Measurements from ENCODE around the gene TRABD2B. TPM values are rescaled to one million over a fixed set of nuclear protein-coding genes. Genes with fewer than 3 reads are reported as not detected.

TRABD2B gene
- total RNA-seq, 2 donors from 2014 or later, result 3.1 to 8.1 TPM

DNA sequence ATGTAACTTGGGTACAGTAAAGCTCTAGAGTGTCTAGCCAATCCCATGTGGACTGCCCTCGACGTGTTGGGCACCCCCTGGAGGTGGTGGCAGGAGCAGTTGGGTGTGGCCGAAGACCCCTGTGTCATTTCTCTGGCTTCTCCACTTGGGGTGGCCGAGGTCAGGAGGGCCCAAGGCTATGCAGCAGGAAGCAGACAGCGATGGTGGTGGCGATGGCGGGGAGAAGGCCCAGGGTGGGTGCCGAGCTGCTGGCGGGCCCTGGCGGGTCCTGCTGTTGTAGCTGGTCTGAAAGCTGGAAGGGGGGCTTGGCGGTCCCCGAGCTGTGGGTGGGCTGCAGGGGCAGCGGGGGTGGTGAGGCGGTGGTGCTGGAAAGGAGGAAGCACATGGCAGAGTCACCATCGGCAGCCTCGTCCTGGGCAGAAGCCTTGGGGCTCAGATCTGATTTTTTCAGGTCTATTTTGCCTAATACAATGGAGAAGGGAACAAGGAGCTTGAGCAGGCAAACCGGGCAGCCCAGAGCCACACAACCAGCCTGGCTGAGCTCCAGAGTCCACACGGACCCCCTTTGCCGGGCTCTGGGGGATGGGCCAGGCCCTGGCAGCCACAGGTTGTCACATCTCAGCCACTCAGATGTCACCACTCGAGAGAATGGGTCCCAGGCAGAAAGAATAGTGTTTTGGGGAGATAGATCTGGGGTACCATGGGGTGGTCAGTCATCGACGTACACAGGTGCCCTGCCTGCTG is 231.3 kb downstream of the TRABD2B start:
- Histone ChIP-seq H3K9me3 (no peaks in the 10 kb centered on the region), H3K4me1 (peaks cover 0 to 78% of the 10 kb centered on the region in 2 donors)

DNA sequence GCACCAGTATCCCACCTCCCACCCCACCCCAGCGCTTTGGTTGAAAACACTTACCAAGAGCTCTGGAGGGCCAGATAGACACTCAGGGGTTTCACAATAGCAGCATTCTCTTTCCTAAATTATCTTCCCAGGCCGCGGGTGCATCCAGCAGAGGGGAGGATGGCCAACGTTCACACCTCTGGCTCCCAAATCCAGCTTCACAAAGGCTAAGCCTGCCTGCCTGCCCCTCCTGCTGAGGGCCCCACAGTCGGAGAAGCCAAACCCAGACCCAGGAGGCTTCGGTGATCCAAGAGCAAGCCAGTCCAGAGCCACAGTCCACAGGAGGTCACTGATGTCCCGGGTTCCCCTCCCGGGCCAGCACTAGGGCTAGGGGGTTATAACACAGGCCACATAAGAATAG is 231.9 kb downstream of the TRABD2B start:
- H3K4me1 ChIP-seq, result peaks cover 0 to 83% of the 10 kb centered on the region in 2 donors
- no peaks in the 10 kb centered on the region for H3K36me3 ChIP-seq
- TF ChIP-seq, protein P1, sequence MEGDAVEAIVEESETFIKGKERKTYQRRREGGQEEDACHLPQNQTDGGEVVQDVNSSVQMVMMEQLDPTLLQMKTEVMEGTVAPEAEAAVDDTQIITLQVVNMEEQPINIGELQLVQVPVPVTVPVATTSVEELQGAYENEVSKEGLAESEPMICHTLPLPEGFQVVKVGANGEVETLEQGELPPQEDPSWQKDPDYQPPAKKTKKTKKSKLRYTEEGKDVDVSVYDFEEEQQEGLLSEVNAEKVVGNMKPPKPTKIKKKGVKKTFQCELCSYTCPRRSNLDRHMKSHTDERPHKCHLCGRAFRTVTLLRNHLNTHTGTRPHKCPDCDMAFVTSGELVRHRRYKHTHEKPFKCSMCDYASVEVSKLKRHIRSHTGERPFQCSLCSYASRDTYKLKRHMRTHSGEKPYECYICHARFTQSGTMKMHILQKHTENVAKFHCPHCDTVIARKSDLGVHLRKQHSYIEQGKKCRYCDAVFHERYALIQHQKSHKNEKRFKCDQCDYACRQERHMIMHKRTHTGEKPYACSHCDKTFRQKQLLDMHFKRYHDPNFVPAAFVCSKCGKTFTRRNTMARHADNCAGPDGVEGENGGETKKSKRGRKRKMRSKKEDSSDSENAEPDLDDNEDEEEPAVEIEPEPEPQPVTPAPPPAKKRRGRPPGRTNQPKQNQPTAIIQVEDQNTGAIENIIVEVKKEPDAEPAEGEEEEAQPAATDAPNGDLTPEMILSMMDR (IDR thresholded peaks at IDR 0.05), result no peak
- no peak for DNase-seq (ENCODE audit: low spot score)
- no peaks in the 10 kb centered on the region for H3K9me3 ChIP-seq
- no peaks in the 10 kb centered on the region for H3K27me3 ChIP-seq
- H3K4me3 ChIP-seq, result no peak overlapping the region
- H3K27ac ChIP-seq, result peak overlapping the region; percentile 71 to 76

More for the DNA sequence above, 231.3 kb downstream of the TRABD2B start:
- TF ChIP-seq, protein P1 (IDR thresholded peaks at IDR 0.05), result no peak
- H3K4me3 ChIP-seq, result no peak overlapping the region
- no peaks in the 10 kb centered on the region for H3K27me3 ChIP-seq
- H3K36me3 ChIP-seq, result no peaks in the 10 kb centered on the region
- DNase-seq (ENCODE audit: low spot score), result no peak
- H3K27ac ChIP-seq, result peak overlapping the region; percentile 71 to 76

DNA sequence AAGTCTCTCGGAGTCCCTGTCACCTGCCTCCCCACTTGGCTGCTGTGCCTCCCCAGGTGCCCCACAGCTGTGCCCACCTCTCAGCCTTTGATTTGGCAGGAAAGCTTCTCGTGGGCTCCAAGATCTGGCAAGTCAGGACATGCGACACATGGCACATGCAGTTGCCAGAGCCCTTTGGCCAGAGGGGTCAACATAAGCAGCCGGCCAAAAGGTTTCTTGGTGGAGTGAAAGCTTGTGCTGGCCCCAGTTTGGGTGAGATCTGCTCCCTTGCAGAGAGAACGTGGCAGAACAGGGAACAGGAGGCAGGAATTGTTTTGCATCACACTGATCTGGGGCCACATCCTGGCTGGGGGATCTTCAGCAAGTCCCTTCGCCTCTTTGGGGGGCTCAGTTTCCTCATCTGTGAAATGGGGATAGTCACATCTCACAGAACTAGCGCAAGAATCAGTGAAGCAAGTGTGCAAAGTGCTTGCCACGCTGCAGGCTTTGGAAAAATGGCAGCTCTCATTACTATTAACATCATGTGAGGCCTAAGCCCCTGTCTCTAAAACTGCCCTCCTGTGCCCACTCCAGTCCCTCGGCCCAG is 232.6 kb downstream of the TRABD2B start:
- Histone ChIP-seq H3K36me3 (no peaks in the 10 kb centered on the region), H3K27me3 (no peaks in the 10 kb centered on the region), H3K9me3 (no peaks in the 10 kb centered on the region), H3K4me1 (peaks cover 0 to 84% of the 10 kb centered on the region in 2 donors), H3K27ac (peak overlapping the region; percentile 71 to 76), H3K4me3 (no peak overlapping the region)
- TF ChIP-seq, protein P1 (IDR thresholded peaks at IDR 0.05), result no peak
- no peak for DNase-seq (ENCODE audit: low spot score)

DNA sequence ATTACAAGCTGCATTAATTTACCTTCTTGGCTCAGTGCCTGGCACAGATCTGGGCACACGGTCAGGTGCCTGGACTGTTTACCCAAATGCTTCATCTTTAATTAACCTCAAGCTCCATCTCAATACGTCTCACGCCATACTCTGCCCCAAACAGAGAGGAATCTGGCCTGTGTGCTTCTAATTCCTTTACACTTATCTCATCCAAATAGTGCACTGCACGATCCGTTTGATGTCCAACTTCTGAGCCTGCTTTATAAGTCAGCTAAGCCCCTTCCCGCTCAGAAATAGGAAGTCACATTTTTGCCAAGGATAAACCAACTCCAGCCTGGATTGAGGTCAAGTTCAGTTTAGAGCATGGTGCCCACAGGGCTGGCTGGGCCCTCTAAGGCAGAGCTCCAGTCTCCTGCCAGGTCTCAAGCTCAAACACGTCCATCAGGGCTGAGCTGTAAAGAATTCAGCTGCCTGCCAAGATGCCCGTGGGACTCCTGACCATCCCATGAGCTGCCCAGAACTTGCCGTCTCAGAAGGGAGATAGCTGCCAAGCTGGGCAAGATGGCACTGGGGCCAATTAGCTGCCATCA is 233.5 kb downstream of the TRABD2B start:
- TF ChIP-seq, protein P1 (IDR thresholded peaks at IDR 0.05), result no peak
- DNase-seq (ENCODE audit: low spot score), result no peak
- H3K4me1 ChIP-seq, result peaks cover 0 to 84% of the 10 kb centered on the region in 2 donors
- H3K36me3 ChIP-seq, result no peaks in the 10 kb centered on the region
- H3K27ac ChIP-seq, result peak overlapping the region; percentile 71 to 76
- H3K27me3 ChIP-seq, result no peaks in the 10 kb centered on the region
- no peaks in the 10 kb centered on the region for H3K9me3 ChIP-seq
- H3K4me3 ChIP-seq, result no peak overlapping the region

DNA sequence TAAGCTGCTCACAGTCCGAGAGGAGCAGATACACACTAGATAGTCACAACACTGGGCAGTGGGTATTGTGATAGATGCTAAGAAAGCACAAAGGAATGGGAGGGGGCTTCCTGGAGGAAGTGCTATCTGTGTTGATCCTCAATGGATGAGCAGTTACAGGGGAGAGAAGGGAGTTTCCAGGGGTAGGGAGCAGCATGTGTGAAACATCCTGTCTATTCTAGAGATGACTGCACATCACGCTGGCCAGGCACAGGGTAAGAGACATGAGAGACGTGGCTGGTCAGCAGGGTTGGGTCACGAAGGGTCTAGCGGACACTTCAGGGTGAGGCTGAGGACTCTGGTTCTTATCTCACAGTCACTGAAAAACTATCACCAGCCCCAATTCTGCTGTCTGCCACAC is 235.2 kb downstream of the TRABD2B start:
- DNase-seq (ENCODE audit: low spot score), result no peak
- peaks cover 0 to 76% of the 10 kb centered on the region in 2 donors for H3K4me1 ChIP-seq
- H3K4me3 ChIP-seq, result no peak overlapping the region
- H3K27me3 ChIP-seq, result no peaks in the 10 kb centered on the region
- H3K9me3 ChIP-seq, result no peaks in the 10 kb centered on the region
- H3K36me3 ChIP-seq, result no peaks in the 10 kb centered on the region
- TF ChIP-seq, protein P1 (IDR thresholded peaks at IDR 0.05), result no peak
- H3K27ac ChIP-seq, result no peak overlapping the region
